Fibroblast of skin of scalp (primary cell): ENCODE measurements around the gene SMAD5. TPM values are rescaled to one million over a fixed set of nuclear protein-coding genes. Genes with fewer than 3 reads are reported as not detected.

Source experiments
- DNase-seq: peaks from one replicate; pipeline ENCODE4 v3.0.0-alpha.2; 2013
- polyA plus RNA-seq, 2 experiments: library from polyadenylated mRNA; unstranded; fragments of 120-200 nt; gene quantifications; one replicate each; pipeline ENCODE4 v1.2.1, GENCODE V29; 2013; ENCODE audit not compliant: insufficient read length in 2 of 2

SMAD5 gene
- 31.7 TPM for polyA plus RNA-seq (2013, experiment 1 of 2; ENCODE audit: insufficient read length)
- polyA plus RNA-seq (2013, experiment 2 of 2; ENCODE audit: insufficient read length), result 36.9 TPM

DNA sequence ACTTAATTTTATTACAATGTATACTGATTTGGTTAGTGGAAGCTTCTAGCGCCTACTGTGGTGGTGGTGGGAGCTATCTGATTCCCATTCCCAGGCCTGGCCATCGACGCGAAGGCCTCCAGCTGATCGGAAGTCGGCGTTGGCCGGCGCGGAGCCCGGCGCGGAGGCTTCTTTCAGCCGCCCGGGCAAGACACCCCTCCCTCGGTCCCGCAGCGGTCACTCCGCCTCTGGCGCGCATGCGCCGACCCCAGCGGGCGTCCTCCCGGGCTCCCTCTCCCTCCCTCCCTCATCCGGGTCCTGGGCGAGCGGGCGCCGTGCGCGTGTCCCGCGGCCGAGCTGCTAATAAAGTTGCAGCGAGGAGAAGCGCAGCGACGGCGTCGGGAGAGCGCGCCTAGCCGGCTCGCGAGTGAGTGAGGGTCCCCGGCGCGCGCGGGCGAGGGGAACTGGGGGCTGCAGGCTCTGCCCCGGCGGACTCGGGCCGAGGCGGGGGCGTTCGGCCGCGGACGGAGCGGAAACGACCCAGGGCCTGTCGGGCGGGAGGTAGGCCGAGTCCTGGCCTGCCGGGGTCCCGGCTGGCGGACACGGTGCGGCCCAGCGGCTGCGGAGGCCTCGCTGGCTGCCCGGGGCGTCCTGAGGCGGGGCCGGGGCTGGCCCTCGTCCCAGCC, at the start of gene SMAD5:
SMAD5 (plus strand) TSS at position 289 of the 665 bp plus-strand sequence. CDS start 20,916 bp downstream, outside the sequence.
- DNase-seq, result peak; percentile 96

DNA sequence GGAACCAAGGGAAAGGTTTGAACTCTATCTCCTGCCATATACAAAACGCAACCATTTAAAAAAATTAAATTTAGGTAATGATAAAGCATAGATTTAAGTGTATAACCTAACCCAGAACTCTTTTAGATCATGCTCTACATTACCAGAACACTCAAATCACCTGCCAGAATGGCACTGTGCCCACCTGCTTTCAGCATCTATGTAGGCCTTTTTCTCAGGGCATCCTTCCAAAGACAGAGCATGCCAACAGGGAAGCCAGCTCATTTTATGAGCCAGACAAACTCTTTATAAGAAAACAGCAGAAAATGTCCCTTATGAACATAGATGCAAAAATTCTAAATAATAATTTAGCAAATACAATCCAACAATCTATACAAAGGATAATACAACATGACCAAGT, 47.9 kb upstream of the SMAD5 start:
- DNase-seq, result no peak

DNA sequence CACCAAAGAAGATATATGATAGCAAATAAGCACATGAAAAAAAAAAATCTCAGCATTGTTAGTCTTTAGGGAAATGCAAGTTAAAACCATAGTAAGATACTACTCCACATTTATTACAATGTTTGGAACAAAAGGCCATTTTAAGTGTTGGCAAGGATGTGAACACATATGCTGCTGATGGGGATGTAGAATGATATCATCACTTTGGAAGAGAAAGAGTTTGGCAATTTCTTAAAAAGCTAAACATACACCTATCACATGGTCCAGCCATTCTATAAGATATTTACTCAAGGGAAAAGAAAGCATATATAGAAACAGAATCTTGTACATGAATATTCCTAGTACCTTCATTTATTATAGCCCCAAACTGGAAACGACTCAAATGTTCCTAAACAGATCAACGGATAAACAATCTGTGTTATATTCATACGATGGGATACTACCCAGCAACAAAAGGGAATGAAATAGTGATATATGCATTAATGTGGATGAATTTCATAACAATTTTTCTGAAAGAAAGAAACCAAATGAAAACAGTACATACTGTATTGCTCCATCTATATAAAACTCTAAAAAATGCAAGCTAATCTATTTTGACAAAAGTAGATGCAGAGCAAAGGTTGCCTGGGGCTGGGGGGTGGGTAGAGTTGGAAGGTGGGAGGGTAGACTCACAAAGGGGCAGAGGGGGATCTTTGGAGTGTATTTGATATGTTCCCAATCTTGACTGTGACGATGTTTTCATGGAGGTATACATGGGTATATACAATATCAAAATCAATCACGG, 45.7 kb upstream of the SMAD5 start:
- DNase-seq, result no peak

DNA sequence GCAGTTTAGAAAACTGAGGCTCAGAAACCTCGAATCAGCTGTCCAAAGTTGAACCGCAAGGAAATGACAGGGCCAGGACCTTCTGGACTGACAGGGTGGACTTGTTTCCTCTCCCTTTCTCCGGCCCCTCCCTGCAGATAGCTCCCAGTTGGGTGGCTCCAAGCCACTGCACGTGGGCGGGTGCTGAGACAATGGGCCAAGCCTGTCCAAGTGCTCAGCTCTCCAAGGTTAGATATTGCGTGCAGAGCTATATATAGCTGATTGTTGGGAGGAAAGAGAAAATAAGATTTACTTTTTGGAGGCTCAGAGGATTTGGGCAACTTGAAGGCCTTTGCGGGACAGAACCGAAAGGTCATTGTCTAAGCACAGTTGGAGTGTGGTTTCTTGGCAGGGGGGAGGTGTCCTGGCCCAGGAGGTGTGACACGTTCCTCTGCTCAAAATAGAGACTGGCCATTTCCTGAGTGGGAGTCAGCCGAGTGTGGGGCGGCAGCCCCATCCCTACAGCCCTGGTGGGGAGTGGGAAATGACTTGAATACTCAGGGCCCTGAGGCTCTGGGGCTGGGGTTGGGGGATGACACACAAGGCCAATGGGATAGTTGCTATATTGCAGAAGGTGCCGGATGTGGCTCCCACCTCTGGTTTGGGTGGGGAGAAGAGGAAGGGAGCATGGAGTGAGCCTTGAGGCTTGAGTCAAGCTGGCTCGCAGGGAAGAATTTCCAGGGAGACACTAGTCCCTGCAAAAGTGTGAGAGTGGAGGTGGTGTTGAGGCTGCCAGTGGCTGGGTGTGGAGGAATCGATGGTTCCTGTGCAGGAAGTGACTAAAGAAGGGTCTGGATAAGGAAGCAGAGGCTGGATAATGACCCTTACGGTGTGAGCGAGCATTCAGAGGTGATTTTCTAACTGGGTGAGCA, 44.4 kb upstream of the SMAD5 start:
- DNase-seq, result no peak

DNA sequence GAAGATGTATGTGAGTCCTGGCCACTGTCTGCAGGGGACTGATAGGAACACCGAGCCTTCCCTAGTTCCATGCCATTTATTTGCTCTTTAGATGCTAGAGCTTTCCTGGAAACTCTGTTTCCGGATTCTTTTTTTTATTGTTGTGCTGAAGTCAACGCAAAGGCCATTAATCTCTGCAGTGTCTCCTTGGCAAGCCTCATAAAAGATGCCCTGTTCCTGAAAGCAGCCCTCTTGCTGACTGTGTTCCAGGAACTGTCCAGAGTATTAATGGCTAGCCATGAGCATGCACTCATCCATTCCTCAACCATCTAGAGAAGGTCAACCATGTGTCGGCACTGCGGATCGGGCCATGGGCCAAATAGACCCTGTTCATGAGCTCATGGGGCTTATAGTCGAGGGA, 42.9 kb upstream of the SMAD5 start:
- no peak for DNase-seq

DNA sequence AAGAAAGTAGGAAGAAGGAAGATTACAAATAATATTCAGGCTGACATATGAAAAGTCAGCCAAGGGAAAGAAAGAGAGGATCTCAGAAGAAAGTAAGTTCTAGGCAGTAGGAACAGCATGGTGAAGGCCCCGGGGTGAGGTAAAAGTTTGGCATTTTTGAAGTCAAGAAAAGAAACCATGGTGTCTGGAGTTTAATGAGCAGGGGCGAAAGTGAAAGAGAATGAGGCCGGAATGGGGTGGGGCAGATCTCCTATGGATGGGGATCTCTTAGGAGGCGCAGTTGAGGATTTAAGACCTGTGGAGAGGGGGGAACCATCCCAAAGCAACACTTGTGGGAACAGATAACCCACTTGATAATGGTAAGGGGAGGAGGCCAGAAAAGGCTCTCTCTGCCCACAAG, 42.3 kb upstream of the SMAD5 start:
- DNase-seq, result no peak

DNA sequence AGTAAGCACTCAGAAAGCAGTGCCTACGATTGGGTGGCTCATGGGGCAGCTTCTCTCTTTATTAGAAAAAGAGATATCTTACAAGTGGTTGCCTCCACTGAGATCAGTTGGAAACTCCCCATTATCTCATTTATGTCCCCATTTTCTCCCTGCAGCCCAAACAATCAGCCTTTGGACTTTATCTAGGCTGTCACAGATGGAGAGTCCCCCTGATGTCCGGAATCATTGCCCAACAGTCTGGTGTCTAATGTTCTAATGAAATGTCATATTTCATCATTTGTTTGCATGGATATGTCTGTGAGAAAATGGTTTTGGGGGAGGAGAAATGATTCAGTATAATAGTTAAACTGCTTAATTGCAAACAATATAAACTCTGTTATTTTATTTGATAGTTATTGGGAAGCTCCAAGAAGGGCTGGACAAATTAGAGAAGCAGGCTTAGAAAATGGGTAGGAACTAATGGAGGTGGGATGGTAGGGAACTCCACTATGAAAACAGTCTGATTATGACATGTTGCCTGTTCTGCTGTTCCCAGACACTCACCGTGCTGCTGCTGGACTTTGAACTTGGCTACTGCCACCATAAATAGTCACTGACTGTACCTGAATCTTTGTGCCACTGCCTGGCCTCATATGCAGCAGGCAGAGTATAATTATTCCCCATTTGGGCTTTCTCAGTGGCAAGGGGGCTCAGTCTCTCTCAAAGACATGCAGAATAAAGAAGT, 38.3 kb upstream of the SMAD5 start:
- DNase-seq, result no peak

DNA sequence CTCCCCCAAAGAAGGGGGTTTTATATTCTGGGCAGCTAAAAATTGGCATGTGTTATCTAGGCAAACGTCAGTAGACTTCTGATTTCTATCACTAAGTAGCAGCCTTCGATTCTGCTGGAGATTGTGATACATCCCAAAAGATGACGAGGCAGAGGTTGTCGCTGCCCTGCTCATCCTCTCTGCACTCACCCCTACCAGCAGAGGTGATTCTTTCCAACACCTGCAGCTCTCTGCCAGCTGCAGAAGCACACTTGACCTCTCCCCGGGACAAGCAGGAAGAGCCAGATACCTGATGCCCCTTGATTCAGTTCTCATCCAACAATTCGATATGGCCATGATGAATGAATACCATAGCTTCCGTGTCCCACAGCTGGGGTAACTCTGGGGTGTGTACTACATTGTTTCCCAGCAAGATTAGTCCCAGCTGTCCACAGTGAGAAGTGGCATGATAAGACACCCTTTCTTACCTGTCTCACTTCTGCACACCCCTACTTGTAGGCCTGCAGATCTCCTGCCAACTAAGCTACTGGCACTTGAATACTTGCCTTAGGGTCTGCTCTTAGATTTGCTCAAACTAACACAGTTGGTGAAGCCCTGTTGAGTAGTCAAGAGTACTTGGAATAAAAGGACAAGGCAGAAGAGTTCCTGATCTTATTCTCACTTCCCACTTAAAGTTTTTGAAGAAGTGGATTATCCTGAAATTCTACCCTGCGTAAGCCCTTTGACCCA, 37.6 kb upstream of the SMAD5 start:
- no peak for DNase-seq

DNA sequence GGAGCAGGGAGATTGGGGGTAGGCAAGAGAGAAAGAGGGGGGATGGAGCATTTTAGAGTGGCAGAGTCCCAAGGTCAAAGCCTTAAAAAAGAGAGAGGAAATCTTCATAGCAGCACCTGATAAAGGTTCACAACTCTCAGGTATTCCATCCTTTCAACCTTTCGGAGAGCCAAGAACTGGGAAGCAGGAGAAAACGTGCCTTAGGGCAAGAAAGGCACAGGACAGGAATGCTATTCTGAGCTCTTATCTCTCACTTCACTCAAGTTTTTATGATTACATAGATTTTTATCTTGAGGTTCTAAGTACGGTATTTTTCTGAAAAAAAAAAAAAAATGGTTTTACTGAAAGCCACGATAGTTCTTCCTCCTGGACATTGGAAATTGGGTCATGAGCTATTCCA, 34.5 kb upstream of the SMAD5 start:
- DNase-seq, result no peak

DNA sequence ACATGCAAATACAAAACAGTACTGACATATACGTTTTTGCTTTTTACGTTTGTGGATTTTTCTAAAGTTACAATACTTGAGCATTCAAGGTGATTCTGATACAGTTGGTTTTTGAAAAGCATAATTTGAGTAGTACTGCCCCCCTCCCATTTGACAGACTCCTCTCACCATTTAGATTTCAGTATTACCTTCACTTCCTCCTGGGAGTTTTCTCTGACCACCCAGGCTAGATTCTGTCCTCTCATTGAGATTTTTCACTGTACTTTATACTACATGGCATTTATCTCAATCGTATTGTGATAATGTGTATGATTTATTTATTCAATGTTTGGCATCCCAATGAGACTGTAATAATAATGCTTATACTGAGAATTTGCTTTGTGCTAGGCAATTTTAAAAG, 32.8 kb upstream of the SMAD5 start:
- no peak for DNase-seq

DNA sequence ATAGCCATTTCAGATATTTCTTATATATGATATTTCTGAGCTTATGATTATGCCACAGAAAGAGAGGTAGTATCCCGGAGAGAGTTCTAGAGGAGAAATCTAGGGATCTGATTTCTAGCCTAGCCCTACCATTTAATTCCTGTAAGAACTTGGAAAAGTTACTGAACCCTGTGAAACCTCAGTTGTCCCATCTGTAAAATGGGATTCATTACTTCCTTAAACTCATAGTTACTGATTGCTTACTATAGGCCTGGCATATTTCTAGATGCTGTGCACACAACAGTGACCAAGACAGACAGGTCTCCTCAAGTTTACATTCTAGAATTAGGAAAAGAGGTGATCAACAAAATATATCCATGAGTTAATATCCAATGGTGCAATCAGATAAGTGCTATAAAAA, 30.8 kb upstream of the SMAD5 start:
- no peak for DNase-seq

DNA sequence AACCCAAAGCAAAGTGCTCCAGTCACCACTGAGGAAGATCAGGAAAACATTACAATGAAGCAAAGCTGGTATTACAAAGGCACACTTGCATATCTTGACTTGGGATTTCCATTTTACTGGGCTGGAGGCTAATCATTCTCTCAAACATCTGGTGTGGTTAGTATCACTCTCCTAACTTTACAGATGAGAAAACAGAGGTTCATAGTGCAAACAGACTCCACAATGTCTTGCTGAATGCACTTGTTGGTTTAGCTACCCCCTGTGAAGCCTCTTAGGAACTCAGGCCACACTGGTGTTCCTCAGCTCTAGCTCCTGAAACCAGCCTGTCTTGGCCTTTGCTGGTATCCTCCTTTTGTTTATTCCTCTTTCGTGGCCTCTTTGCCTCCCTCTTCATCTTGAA, 29.5 kb upstream of the SMAD5 start:
- DNase-seq, result no peak

DNA sequence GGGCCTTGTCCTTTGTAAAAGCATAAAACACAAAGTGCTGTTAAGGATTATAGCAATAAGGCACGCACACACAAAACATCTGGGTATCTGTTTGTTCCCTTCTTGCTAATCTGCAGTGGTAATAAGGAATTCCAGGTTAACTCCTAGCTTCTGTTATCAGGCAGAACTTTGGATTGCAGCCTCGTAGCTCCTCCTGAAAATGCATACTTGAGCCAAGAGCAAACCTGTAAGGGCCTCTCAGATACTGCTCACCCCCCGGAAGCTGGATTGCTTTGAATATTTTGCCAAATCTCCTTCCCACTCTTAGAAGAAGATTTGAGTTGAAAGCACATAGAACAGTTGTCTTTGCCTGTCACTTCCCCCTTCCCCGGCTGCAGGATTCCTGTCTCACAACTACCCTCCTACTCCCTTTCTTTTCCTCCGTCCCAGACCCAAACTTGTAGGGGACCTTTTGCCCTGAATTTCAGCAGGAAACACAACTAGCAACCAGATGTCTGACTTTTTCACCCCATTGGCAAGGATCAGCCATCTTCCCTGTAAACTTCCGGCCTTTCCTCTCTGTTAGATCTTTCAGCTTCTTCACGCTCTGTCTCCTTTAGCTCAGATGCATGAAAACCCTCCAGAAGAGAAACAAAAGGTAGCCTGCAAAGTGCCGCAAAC, 28.2 kb upstream of the SMAD5 start:
- DNase-seq, result no peak

DNA sequence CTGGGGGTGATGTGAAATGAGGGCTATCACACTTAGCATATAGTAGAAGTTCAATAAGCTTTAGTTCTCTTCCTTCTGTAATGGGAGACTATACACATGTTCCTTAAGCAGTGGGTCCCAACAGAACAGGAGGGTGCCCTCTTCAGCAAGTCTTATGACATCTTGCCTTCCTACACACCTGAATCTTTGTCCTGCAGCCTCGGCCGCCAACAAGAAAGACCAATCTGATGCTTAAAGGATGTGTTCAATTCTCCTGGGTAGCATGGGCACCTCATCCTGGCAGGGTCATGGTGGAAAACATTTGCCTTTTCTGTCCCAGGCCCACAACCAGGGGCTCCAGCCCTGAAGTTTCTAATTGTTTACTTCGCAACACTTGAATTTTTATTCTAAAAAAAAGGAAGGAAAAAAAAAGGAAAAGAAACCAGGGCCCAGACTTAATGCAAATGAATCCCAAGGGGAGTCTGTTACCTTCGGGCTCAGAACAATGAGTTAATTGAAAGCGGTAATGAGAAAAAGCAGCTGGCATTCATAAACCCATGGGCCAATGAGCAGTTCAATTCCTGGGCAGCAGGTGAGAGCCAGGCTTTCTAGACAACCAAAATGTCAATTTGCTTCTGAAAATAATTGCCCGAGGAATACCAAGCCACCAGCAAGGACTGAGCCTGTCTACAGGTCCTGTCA, 26.2 kb upstream of the SMAD5 start:
- DNase-seq, result no peak

DNA sequence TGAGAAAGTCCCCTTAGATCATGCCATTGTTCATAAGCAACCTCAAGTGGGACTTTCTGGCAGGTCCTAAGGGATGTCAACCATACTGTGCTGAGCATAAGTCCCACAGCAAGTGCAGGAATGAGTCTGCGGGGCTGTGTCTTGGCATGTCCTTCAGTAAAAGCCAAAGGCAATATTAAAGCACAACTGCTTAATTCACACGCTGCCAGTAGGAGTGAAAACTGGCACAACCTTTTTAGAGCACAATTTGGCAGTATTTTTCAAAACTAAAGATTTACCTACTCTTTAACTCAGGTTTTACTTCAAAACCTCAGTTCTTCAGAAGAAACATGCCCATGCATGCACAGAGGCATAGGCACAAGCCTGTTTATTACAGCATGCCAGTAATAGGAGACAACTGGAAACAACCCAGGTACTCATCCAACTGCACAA, 24.4 kb upstream of the SMAD5 start:
- DNase-seq, result no peak

DNA sequence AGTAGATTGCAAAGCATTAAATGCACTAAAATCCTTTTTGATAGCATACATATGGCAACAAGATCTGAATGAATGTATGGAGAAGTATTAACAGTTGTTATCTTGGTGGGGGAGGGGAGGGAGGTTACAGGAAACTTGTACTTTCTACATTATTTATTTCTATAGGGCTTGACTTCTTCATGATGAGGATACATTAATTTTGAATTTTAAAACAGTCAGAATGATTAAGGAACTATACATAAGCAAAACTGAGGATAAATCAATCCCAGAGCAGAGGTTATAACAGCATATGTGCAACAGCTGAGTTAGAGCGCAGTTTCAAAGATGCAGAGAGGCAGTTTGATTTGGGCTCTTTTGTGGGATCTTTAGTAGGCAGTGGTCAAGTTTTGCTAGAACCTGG, 23.9 kb upstream of the SMAD5 start:
- no peak for DNase-seq

DNA sequence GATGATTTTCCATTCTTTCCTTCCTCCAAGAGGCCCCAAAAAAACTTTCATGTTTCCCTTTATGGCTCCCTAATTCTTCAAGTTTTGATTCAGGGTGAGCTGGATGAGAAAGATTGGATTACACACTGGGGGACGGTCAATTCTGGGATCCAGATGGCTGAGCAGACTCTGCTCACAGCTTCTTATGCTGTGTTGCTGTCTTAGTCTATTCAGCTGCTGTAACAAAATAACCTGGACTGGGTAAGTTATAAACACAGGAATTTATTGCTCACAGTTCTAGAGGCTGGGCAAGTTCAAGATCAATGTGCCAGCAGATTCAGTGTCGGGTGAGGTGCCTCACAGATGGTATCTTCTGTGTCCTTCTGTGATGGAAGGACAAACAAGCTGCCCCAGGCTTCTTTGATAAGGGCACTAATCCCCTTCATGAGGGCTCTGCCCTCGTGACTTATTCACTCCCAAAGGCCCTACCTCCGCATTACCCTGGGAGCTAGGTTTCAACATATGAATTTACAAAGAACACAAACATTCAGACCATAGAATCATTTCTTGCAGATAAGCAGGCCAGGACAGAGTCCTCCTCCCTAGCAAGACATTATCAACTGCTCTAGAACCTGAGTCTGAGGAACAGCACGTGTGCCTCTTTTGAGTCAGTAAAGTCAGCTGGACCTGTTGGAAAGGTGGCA, 23.1 kb upstream of the SMAD5 start:
- DNase-seq, result no peak

DNA sequence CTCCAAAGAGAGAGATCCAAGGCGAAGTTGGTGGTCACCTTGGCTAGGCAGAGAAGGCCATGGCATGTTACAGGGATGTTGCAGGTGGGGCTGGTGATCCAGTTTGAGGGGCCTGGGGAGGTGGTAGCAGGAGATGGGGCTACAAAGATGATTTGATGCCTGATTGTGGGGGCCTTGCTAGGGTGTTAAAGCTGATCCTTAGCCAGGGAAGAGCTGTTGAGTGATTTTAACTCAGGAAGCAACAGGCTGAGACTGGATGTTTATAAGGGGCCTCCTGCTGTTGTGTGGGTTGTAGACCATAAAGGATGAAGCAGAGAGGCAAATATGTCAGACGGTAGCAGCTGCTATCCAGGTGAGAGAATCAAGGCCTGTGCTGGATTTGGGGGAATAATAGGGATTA, 19.0 kb upstream of the SMAD5 start:
- DNase-seq, result no peak

DNA sequence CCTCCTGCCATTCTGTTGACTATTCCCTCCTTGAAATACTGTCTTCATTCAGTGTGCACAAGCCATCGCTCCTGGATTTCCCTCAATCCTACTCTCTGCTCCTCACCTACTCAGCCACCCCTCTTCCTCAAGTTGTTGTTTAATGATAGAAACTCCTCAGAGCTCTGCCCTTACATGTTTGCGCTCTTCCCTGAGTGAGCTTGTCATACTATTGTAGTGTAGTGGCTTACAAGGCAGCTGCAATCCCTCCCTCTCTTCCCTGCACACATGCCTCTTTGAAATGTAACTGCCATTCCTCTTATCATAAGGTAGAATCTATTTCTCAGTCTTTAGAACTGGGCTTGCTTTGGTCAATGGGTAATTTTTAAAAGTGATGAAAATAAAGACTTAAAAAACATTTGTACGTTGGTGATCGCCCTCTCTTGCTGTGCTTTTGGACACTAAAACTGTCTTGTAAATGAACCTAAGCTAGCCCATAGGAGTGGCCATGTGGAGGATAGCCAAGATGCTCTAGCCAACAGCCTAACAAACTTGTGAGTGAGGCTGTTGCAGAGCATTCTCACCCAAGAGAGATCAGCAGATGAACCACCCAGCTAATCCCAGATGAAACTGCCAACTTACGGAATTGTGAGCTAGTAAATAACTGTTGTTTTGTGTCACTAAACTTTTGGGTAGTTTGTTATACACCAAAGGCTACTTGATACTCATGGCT, 18.1 kb upstream of the SMAD5 start:
- no peak for DNase-seq
